ENCODE measurements around the gene CIAO2A.

CIAO2A gene

DNA sequence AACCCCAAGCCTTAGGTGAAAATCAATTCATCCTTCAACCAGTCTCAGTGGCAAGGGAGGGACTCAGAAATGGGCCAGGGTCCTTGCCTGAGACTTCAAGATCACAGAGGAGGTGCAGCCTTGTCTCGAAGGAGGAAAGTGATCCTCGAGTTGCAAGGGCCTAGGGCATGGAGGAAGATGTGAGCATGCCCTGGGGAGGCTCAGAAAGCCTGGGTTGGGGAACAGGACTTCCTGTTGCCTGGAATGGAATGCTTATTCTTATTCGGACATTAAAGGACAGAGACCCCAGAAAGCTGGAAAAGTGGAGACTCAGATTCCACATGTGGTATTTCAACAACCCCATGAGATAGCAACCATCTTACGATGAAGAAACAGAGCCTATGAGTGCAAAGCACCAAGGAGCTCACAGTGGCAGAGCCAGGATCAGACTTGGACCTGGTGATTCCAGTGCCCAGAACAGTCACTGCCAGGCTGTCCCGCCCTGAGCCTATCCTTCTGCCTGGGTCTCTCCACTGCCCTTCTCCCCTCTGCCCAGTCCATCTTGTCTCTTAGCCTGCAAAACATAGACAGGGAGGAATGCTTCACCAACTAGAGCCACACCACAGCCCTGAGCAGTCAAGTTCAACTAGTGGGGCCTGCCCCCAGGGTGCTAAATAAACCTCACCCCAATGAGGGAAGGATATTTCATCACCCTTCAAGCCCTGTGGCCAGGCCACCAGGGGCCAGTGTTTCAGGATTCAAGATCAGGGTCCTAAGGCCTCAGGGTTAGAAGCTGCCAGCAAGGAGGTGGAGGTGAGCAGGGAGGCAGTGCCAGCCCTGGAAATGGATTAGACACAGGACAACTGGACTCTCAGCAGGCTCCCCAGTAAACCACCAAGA, 69.2 kb downstream of the CIAO2A start:
- no peak overlapping the region for H3K4me3 ChIP-seq (ENCODE audit: low read length)
- peaks cover 75% of the 10 kb centered on the region for H3K4me1 ChIP-seq (ENCODE audit: control insufficient read depth, insufficient read depth, low read length)
- H3K9ac ChIP-seq (ENCODE audit: low read length): no peak overlapping the region
- H3K27me3 ChIP-seq (ENCODE audit: control insufficient read depth, insufficient read depth, low read length): no peaks in the 10 kb centered on the region
- H3K9me3 ChIP-seq (ENCODE audit: control insufficient read depth, low read length): no peaks in the 10 kb centered on the region
- no peaks in the 10 kb centered on the region for H3K36me3 ChIP-seq (ENCODE audit: control insufficient read depth, insufficient read depth, low read length)

GRCh38 chr15:64023220-64023619, 70.4 kb downstream of the CIAO2A start:
- peaks cover 84% of the 10 kb centered on the region for H3K4me1 ChIP-seq (ENCODE audit: control insufficient read depth, insufficient read depth, low read length)
- H3K36me3 ChIP-seq (ENCODE audit: control insufficient read depth, insufficient read depth, low read length): no peaks in the 10 kb centered on the region
- no peak overlapping the region for H3K9ac ChIP-seq (ENCODE audit: low read length)

DNA sequence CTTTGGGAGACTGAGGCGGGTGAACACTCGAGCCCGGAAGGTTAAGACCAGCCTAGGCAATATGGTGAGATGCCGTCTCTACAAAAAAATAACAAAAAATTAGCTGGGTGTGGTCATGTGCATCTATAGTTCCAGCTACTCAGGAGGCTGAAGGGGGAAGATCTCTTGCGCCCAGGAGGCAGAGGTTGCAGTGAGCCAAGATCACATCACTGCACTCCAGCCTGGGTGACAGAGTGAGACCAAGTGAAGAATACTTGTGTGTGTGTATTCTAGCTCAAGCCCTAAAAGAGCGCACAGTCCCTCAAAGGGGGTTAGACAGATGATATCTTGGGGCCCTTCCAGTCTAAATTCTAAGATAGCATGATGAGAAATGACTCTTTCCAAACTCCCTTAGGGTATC, 71.1 kb downstream of the CIAO2A start:
- Histone ChIP-seq H3K9me3 (ENCODE audit: control insufficient read depth, low read length) (no peaks in the 10 kb centered on the region), H3K4me1 (ENCODE audit: control insufficient read depth, insufficient read depth, low read length) (peaks cover 87% of the 10 kb centered on the region), H3K36me3 (ENCODE audit: control insufficient read depth, insufficient read depth, low read length) (no peaks in the 10 kb centered on the region), H3K27me3 (ENCODE audit: control insufficient read depth, insufficient read depth, low read length) (no peaks in the 10 kb centered on the region), H3K9ac (ENCODE audit: low read length) (no peak overlapping the region), H3K4me3 (ENCODE audit: low read length) (no peak overlapping the region)

More at GRCh38 chr15:64023220-64023619, 70.4 kb downstream of the CIAO2A start:
- H3K4me3 ChIP-seq (ENCODE audit: low read length): no peak overlapping the region
- H3K9me3 ChIP-seq (ENCODE audit: control insufficient read depth, low read length): no peaks in the 10 kb centered on the region
- no peaks in the 10 kb centered on the region for H3K27me3 ChIP-seq (ENCODE audit: control insufficient read depth, insufficient read depth, low read length)

All from mucosa of stomach (tissue), 1 donor.